Thymus (tissue), 11 donors: ENCODE data around the gene FXN. TPM values are rescaled to one million over a fixed set of nuclear protein-coding genes. Genes with fewer than 3 reads are reported as not detected.

ENCODE experiments used
- DNase-seq, 9 donors: peaks; one replicate each; pipeline ENCODE4 v3.0.0-alpha.2; 2013; ENCODE audit warnings: low spot score in 9 of 9, low read depth in 6 of 9, missing footprints in 1 of 9
- H3K27ac ChIP-seq, 2 donors: one replicate each; pipeline ENCODE4 v1.5.1; 2013; ENCODE audit warnings: control low read depth in 1 of 2, low read depth in 1 of 2, low read length in 1 of 2, mild to moderate bottlenecking in 1 of 2, moderate library complexity in 1 of 2
- H3K27me3 ChIP-seq, 2 donors: one replicate each; pipeline ENCODE4 v1.5.1; 2013; ENCODE audit warnings: low read length in 1 of 2; ENCODE audit not compliant: control insufficient read depth in 2 of 2, insufficient read depth in 1 of 2
- H3K36me3 ChIP-seq, 2 donors: one replicate each; pipeline ENCODE4 v1.5.1; 2013; ENCODE audit warnings: low read length in 1 of 2, mild to moderate bottlenecking in 1 of 2, moderate library complexity in 1 of 2; ENCODE audit not compliant: control insufficient read depth in 2 of 2, insufficient read depth in 2 of 2
- H3K4me1 ChIP-seq, 2 donors: one replicate each; pipeline ENCODE4 v1.5.1; 2013; ENCODE audit warnings: low read length in 2 of 2; ENCODE audit not compliant: control insufficient read depth in 2 of 2, insufficient read depth in 2 of 2
- H3K4me3 ChIP-seq, 2 donors: one replicate each; pipeline ENCODE4 v1.5.1; 2013; ENCODE audit warnings: low read length in 2 of 2, control low read depth in 1 of 2, mild to moderate bottlenecking in 1 of 2
- H3K9me3 ChIP-seq, 2 donors: one replicate each; pipeline ENCODE4 v1.5.1; 2013; ENCODE audit warnings: low read length in 1 of 2, mild to moderate bottlenecking in 1 of 2; ENCODE audit not compliant: control insufficient read depth in 2 of 2, insufficient read depth in 1 of 2
- WGBS: extraction: QIAGEN DNeasy Blood & Tissue Kit; methylation state at CpG from one replicate; pipeline ENCODE4 v1.1.7; 2013; 5-methylcytosine and 5-hydroxymethylcytosine counted together
- polyA plus RNA-seq: library from polyadenylated mRNA; stranded (reverse); fragments of 200-250 nt; gene quantifications from one replicate; pipeline ENCODE4 v1.2.3, GENCODE V29; 2013
- total RNA-seq: library from RNA; stranded (reverse); fragments of 120-200 nt; gene quantifications from one replicate; pipeline ENCODE4 v1.2.4, GENCODE V29; 2013
- donor health status: healthy.

Gene FXN
- total and polyA plus RNA-seq, 2 donors, result 3.2 to 7.7 TPM

DNA sequence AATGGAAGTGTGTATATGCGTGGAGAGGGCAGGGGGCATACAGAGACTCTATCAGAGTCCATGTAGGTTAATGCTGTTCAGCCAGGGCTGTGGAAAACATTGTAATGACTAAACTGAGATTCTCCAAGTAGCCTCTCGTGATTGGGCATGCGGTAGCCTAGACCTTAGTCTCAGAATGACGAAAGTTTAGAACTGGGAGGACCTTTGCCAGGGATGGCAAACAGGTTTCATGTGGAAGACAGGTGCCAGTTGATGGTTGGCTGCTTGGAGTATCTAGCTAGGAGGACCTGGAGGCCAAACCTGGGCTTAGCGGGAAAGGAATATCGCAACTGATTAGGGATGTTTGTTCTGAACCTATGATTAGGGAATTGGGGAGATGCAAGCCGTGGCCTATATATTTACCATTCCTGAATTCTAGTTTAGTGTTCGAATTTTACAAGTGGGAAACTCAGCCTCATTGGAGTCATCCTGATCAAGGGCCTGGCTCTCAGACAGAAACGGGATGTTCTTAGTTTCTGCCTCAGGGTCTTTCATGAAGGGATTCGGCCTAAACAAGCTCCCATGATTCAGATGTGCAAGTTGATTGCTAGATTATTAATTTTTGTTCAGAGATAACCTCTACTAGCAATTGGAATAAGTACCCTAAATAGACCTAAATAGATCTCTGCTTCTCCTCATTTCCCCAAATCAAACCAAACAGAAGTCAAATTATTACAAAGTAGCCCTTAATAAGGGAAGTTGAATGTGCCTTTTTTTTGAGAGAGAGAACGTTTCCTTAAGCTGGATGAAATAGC lies 111.7 kb downstream of the FXN start:
- Histone ChIP-seq H3K4me1 (no peaks in the 10 kb centered on the region), H3K27me3 (no peaks in the 10 kb centered on the region), H3K27ac (no peak overlapping the region), H3K4me3 (no peak overlapping the region), H3K36me3 (no peaks in the 10 kb centered on the region), H3K9me3 (no peaks in the 10 kb centered on the region)
- WGBS, result 98% methylated on average over 11 of the region's 11 CpGs
- no peak for DNase-seq

DNA sequence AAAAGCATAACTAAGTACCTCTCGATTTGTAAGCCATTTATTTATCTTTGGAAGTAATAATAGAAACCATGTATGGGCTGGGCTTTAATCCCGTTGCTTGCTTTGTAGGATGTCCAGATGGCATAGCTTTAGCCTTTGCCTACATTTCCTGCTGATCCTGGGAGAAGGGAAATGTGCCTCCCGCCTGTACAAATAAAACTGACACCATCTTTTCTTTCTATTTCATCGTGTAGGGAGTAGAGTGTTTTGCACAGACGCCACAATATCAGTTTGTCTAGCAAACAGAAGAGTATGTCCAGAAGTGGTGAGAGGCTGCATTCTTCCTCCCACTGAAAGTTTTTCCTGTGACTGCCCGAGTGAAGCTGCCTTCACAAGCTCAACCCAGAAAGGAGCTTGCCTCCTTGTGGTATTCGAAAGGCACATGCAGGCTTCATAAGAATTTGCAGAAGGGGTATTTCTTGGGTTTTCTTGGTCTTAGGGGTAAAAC lies 113.8 kb downstream of the FXN start:
- H3K9me3 ChIP-seq, result no peaks in the 10 kb centered on the region
- DNase-seq, result no peak
- no peaks in the 10 kb centered on the region for H3K27me3 ChIP-seq
- H3K27ac ChIP-seq, result no peak overlapping the region
- H3K4me1 ChIP-seq, result no peaks in the 10 kb centered on the region
- WGBS, result 59% methylated on average over 7 of the region's 7 CpGs
- no peak overlapping the region for H3K4me3 ChIP-seq
- peaks cover 0 to 2% of the 10 kb centered on the region in 2 donors for H3K36me3 ChIP-seq

Other genes with a start within 250 kb of the FXN start
- not detected for gene PRKACG, start 21.6 kb upstream of the FXN start, total RNA-seq
- gene PRKACG, start 21.6 kb upstream of the FXN start, polyA plus RNA-seq, result not detected
- 31.5 TPM for gene TJP2, start 138.5 kb downstream of the FXN start, total RNA-seq
- 45.3 TPM for gene TJP2, start 138.5 kb downstream of the FXN start, polyA plus RNA-seq